ENCODE results near the gene HAPSTR1. TPM values are rescaled to one million over a fixed set of nuclear protein-coding genes. Genes with fewer than 3 reads are reported as not detected.

The HAPSTR1 gene
- total and polyA plus RNA-seq, 3 experiments from 2014 or later = 21.3 to 61.2 (median 60.4) TPM

DNA sequence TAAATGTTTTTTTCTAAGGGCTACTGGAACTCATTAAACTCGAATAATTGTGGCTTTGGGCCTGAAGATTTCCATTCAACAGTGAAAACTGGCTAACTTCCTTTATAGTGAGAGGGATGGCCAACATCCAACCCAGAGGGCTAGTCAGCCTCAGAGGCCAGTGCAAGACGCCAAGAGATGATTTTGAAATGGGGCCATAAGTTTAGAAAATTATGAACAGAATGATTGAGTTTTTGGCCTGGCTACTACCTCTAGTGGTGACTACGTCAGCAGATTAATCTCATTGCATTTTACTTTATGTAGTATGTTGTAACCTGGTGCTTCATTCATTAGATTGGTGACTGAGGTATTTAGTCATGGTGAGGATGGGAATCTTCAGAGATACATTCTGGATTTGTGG, 28.4 kb downstream of the HAPSTR1 start:
- H3K27me3 Mint-ChIP-seq = no peaks in the 10 kb centered on the region
- Histone ChIP-seq H3K4me1 (ENCODE audit: insufficient read depth, low read length) (peaks cover 6% of the 10 kb centered on the region), H3K4me3 (ENCODE audit: low read length) (no peak overlapping the region), H3K36me3 (ENCODE audit: insufficient read depth, low read length) (peaks cover 22% of the 10 kb centered on the region), H3K27ac (ENCODE audit: low read depth, low read length) (no peak overlapping the region), H3K27me3 (ENCODE audit: insufficient read depth, low read length, poor library complexity, severe bottlenecking) (no peaks in the 10 kb centered on the region), H3K9me3 (ENCODE audit: low read length) (no peaks in the 10 kb centered on the region)
- no peak overlapping the region for H3K4me3 Mint-ChIP-seq
- H3K27ac Mint-ChIP-seq = peak overlapping the region in 7 of 8 donors; percentile 6 to 79 (median 38)
- ChIA-PET POLR2A (no interaction called here), CTCF (interaction anchor here (1.2 kb wide), 1 partner anchor 19 kb away, joined by 3 read pairs; no protein-coding TSS in a partner anchor)
- no peaks in the 10 kb centered on the region for H3K9me3 Mint-ChIP-seq
- H3K4me1 Mint-ChIP-seq = peaks cover 60 to 91% (median 74%) of the 10 kb centered on the region in 3 donors
- no peak for DNase-seq
- H3K36me3 Mint-ChIP-seq = peaks cover 0 to 92% (median 23%) of the 10 kb centered on the region in 3 donors

DNA sequence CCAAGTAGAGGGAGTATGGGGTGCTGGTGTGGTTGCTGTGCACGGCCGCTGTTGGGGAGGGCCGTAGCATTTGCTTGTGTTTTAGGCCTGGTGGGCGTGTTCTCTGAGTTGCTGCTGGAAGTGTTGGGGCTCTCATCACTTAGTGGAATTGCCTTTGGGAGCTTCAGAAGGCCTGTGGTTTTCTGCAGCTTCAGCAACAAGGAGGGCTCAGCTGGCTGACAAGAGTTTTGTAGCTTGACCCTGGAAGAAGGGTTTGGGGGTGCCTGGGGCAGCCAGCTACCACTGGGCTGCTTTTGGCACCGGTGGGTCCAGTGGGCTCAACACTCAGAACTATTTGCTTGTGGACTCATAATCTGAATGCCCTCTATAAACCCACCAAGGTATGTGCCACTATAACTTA, 30.9 kb downstream of the HAPSTR1 start:
- no peaks in the 10 kb centered on the region for H3K9me3 Mint-ChIP-seq
- no peaks in the 10 kb centered on the region for H3K27me3 Mint-ChIP-seq
- Histone ChIP-seq H3K27me3 (ENCODE audit: insufficient read depth, low read length, poor library complexity, severe bottlenecking) (no peaks in the 10 kb centered on the region), H3K4me1 (ENCODE audit: insufficient read depth, low read length) (peaks cover 18% of the 10 kb centered on the region), H3K27ac (ENCODE audit: low read depth, low read length) (no peak overlapping the region), H3K4me3 (ENCODE audit: low read length) (no peak overlapping the region), H3K9me3 (ENCODE audit: low read length) (no peaks in the 10 kb centered on the region), H3K36me3 (ENCODE audit: insufficient read depth, low read length) (peaks cover 12% of the 10 kb centered on the region)
- H3K4me3 Mint-ChIP-seq = no peak overlapping the region
- peaks cover 47 to 87% (median 70%) of the 10 kb centered on the region in 3 donors for H3K4me1 Mint-ChIP-seq
- H3K27ac Mint-ChIP-seq = peak overlapping the region in 3 of 8 donors; percentile 10 to 27 (median 19)
- DNase-seq = no peak
- ChIA-PET CTCF (interaction anchor here (0.6 kb wide), 1 partner anchor 31 kb away, joined by 3 read pairs; the partner anchor contains the start of gene HAPSTR1), POLR2A (no interaction called here)
- peaks cover 0 to 69% (median 10%) of the 10 kb centered on the region in 3 donors for H3K36me3 Mint-ChIP-seq

DNA sequence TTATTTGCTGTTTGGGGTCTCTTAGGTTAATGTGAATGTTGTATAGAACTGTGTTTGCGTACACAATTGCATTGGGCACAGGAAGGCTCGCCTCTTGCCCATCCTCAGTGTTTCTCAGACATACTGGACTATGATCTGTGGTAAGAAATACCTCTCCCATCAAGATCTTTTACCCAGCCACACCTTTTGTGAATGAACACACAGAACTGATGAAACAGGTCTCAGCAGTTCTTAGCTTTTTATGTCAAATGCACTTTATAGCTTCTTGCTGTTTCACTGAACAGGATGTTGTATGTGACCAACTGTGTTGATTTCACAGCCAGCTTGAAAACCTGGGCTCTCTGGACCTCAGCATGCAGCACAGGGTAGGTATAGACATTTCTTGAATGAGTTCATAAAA, 31.5 kb downstream of the HAPSTR1 start:
- H3K27ac ChIP-seq (ENCODE audit: low read depth, low read length) = no peak overlapping the region
- Mint-ChIP-seq H3K27ac (peak overlapping the region in 5 of 8 donors; percentile 26 to 72 (median 54)), H3K4me1 (peaks cover 47 to 87% (median 70%) of the 10 kb centered on the region in 3 donors), H3K36me3 (peaks cover 0 to 63% (median 4%) of the 10 kb centered on the region in 3 donors), H3K4me3 (no peak overlapping the region), H3K9me3 (no peaks in the 10 kb centered on the region), H3K27me3 (no peaks in the 10 kb centered on the region)
- H3K36me3 ChIP-seq (ENCODE audit: insufficient read depth, low read length) = peaks cover 9% of the 10 kb centered on the region
- H3K4me1 ChIP-seq (ENCODE audit: insufficient read depth, low read length) = peaks cover 19% of the 10 kb centered on the region
- no peaks in the 10 kb centered on the region for H3K27me3 ChIP-seq (ENCODE audit: insufficient read depth, low read length, poor library complexity, severe bottlenecking)
- DNase-seq = no peak
- ChIA-PET CTCF (interaction anchor here (0.6 kb wide), 1 partner anchor 32 kb away, joined by 3 read pairs; the partner anchor contains the start of gene HAPSTR1), POLR2A (no interaction called here)
- no peak overlapping the region for H3K4me3 ChIP-seq (ENCODE audit: low read length)
- H3K9me3 ChIP-seq (ENCODE audit: low read length) = no peaks in the 10 kb centered on the region

DNA sequence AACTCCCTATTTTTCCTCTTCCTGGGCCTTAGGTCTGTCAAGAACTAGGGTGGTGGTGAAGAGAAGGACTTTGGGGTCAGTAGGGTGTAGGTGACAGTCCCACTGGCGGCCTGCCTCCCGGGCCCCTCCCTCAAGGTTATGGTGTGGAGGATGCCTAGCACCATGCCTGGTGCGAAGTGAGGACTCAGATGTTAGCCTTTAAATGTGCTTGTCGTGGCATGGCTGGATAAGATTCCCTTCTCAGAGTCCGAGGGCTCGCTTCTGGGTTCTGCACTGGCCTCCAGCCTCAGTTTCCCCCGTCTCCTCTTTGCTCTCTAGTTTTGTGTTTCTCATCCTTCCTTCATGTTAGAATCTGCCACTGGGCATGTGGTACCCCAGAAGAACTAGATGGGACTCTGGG, 32.0 kb downstream of the HAPSTR1 start:
- peaks cover 9% of the 10 kb centered on the region for H3K36me3 ChIP-seq (ENCODE audit: insufficient read depth, low read length)
- Mint-ChIP-seq H3K36me3 (peaks cover 0 to 59% (median 2%) of the 10 kb centered on the region in 3 donors), H3K4me1 (peaks cover 50 to 87% (median 70%) of the 10 kb centered on the region in 3 donors), H3K9me3 (no peaks in the 10 kb centered on the region), H3K27me3 (no peaks in the 10 kb centered on the region), H3K4me3 (no peak overlapping the region), H3K27ac (peak overlapping the region in 5 of 8 donors; percentile 17 to 88 (median 72))
- H3K27ac ChIP-seq (ENCODE audit: low read depth, low read length) = no peak overlapping the region
- DNase-seq = no peak
- H3K27me3 ChIP-seq (ENCODE audit: insufficient read depth, low read length, poor library complexity, severe bottlenecking) = no peaks in the 10 kb centered on the region
- peaks cover 23% of the 10 kb centered on the region for H3K4me1 ChIP-seq (ENCODE audit: insufficient read depth, low read length)
- no peak overlapping the region for H3K4me3 ChIP-seq (ENCODE audit: low read length)
- POLR2A ChIA-PET = no interaction called here
- CTCF ChIA-PET = no interaction called here
- no peaks in the 10 kb centered on the region for H3K9me3 ChIP-seq (ENCODE audit: low read length)

DNA sequence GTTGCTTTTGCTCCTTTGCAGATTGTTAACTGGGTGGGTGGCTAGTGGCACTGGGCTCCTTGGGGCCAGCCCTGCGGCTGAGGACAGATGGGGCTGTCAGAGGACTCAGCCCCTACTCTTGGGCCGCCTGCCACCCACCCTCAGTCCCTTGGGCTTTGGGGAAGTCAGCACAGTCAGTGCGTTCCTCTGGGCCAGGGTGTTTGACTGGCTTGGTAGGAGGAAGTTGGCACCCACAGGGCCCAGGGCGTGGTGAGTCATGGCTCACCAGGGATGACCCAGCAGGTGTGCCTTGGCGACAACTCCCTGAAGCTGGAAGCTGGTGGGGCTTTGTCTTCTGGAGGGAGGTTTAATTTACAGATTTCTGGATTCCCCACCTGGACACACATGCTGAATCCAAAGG, 32.4 kb downstream of the HAPSTR1 start:
- Histone ChIP-seq H3K4me1 (ENCODE audit: insufficient read depth, low read length) (peaks cover 26% of the 10 kb centered on the region), H3K27ac (ENCODE audit: low read depth, low read length) (no peak overlapping the region), H3K36me3 (ENCODE audit: insufficient read depth, low read length) (peaks cover 9% of the 10 kb centered on the region), H3K9me3 (ENCODE audit: low read length) (no peaks in the 10 kb centered on the region), H3K4me3 (ENCODE audit: low read length) (no peak overlapping the region), H3K27me3 (ENCODE audit: insufficient read depth, low read length, poor library complexity, severe bottlenecking) (no peaks in the 10 kb centered on the region)
- Mint-ChIP-seq H3K36me3 (peaks cover 0 to 55% (median 2%) of the 10 kb centered on the region in 3 donors), H3K9me3 (no peaks in the 10 kb centered on the region), H3K4me3 (peak overlapping the region in 1 of 7 donors; percentile 44), H3K27ac (peak overlapping the region in 4 of 8 donors; percentile 70 to 88 (median 73)), H3K27me3 (no peaks in the 10 kb centered on the region), H3K4me1 (peaks cover 52 to 87% (median 70%) of the 10 kb centered on the region in 3 donors)
- ChIA-PET CTCF (no interaction called here), POLR2A (no interaction called here)
- no peak for DNase-seq

DNA sequence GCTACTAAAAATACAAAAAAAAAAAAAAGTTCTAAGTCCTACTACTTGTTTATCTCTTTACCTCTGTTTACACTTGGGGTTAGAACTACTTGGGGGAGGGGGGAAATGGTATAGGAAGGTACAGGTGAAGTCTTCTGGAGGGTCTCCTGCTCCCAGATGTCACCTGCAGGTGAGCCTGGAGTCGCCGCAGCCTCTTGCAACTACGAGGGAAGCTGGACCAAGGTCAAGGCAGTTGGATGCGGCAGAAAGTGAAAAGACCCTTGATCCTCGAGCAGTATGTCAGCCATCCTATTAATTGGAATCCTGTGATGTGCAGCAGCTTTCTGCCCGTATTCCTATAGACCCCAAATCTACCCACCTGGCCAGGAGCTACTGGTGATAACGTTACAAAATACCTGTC, 33.0 kb downstream of the HAPSTR1 start:
- Mint-ChIP-seq H3K27ac (peak overlapping the region in 6 of 8 donors; percentile 17 to 88 (median 72)), H3K4me3 (no peak overlapping the region), H3K4me1 (peaks cover 51 to 84% (median 68%) of the 10 kb centered on the region in 3 donors), H3K27me3 (no peaks in the 10 kb centered on the region), H3K9me3 (no peaks in the 10 kb centered on the region), H3K36me3 (peaks cover 0 to 49% (median 2%) of the 10 kb centered on the region in 3 donors)
- Histone ChIP-seq H3K27ac (ENCODE audit: low read depth, low read length) (no peak overlapping the region), H3K36me3 (ENCODE audit: insufficient read depth, low read length) (peaks cover 9% of the 10 kb centered on the region), H3K27me3 (ENCODE audit: insufficient read depth, low read length, poor library complexity, severe bottlenecking) (no peaks in the 10 kb centered on the region), H3K9me3 (ENCODE audit: low read length) (no peaks in the 10 kb centered on the region), H3K4me1 (ENCODE audit: insufficient read depth, low read length) (peaks cover 26% of the 10 kb centered on the region), H3K4me3 (ENCODE audit: low read length) (no peak overlapping the region)
- CTCF ChIA-PET = interaction anchor here (1.2 kb wide), 1 partner anchor 10 kb away, joined by 3 read pairs; no protein-coding TSS in a partner anchor
- POLR2A ChIA-PET = interaction anchor here (0.6 kb wide), 1 partner anchor 34 kb away, joined by 3 read pairs; no protein-coding TSS in a partner anchor
- no peak for DNase-seq

DNA sequence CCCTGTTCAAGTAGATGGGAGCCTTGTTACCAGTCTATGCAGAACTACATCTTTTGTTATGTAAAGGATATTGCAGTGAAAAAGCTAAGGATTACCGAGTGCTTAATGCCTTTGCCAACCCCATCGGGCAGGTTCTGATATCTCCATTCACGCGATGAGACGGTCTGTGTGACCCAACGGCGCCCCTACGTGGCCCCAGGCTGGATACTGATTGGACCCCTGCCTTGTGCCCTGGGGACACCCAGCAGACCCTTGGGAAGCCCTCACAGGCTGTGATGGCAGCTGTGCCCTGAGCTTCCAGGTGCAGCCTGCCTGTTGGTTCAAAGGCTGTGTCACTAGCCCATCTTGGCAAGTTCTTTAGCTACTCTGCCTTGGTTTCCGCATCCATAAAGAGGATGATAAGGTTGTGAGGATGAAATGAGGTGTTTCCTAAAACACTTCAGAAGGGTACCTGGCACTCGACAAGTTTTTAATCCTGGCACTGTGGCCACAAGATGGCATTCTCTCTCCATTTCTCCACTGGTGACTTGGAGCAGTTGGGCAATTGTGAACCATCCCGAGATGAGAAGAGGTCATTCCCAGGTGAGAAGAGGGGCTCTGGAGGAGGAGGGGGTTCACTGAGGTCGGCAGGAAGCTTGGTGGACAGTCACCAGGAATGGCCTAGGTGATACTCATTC, 33.6 kb downstream of the HAPSTR1 start:
- H3K9me3 Mint-ChIP-seq = no peaks in the 10 kb centered on the region
- H3K4me1 Mint-ChIP-seq = peaks cover 46 to 78% (median 63%) of the 10 kb centered on the region in 3 donors
- H3K36me3 Mint-ChIP-seq = peaks cover 0 to 43% (median 0%) of the 10 kb centered on the region in 3 donors
- ChIA-PET CTCF (interaction anchor here (0.9 to 2.1 kb wide), 3 partner anchors 9 to 116 kb away, joined by 3 to 10 read pairs (median 3); no protein-coding TSS in a partner anchor), POLR2A (interaction anchor here (0.6 to 1.0 kb wide), 2 partner anchors 34 to 35 kb away, joined by 3 to 5 read pairs; partner anchors contain the start of gene HAPSTR1)
- Histone ChIP-seq H3K9me3 (ENCODE audit: low read length) (no peaks in the 10 kb centered on the region), H3K4me3 (ENCODE audit: low read length) (no peak overlapping the region), H3K27ac (ENCODE audit: low read depth, low read length) (no peak overlapping the region), H3K4me1 (ENCODE audit: insufficient read depth, low read length) (peaks cover 26% of the 10 kb centered on the region), H3K36me3 (ENCODE audit: insufficient read depth, low read length) (peaks cover 9% of the 10 kb centered on the region), H3K27me3 (ENCODE audit: insufficient read depth, low read length, poor library complexity, severe bottlenecking) (no peaks in the 10 kb centered on the region)
- H3K27ac Mint-ChIP-seq = peak overlapping the region; percentile 24 to 88 (median 78)
- H3K27me3 Mint-ChIP-seq = no peaks in the 10 kb centered on the region
- H3K4me3 Mint-ChIP-seq = peak overlapping the region in 1 of 7 donors; percentile 59
- no peak for DNase-seq
